Adrenal gland (tissue), 5 donors: Measurements from ENCODE around the gene FAM89B.

Experiments used
- POLR2A ChIP-seq, 2 donors: fragments of 450-650 bp; IDR thresholded peaks; one replicate each; pipeline ENCODE4 v1.6.1; 2017; ENCODE audit warnings: antibody characterized with exemption in 2 of 2, mild to moderate bottlenecking in 2 of 2, moderate library complexity in 1 of 2
- TF ChIP-seq, protein P1 (sequence below), 6 experiments: fragments of 450-650 bp in 4 of 6; fragments of 200-600 bp in 2 of 6; sonication (generic) in 1 of 6; IDR thresholded peaks; 1 replicate in 5 of 6; 2 replicates in 1 of 6; pipeline versions ENCODE4 v1.5.1 to v1.8.0; 2016 to 2021; ENCODE audit warnings: antibody characterized with exemption in 6 of 6, mild to moderate bottlenecking in 2 of 6, moderate library complexity in 1 of 6
- donor health status: DM: no; HTN: no; CAD: no.

DNA sequence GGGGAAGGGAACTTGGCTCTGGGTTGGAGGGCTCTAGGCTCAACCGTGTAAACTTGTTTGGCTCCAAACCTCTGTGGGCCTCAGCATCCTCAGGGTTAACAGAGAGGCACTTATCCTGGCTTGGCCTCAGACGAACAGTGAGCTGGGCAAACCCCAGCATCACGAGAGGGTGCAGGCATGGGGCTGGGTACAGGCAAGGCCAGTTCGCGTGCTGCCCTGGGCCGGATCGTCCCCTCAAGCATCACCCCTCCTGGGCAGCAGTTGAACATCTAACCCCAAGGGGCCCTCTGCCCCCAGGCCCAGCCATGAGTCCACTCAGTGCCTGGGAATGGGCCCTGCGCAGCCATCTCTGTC is 5.4 kb downstream of the FAM89B start:
- TF ChIP-seq, protein P1, sequence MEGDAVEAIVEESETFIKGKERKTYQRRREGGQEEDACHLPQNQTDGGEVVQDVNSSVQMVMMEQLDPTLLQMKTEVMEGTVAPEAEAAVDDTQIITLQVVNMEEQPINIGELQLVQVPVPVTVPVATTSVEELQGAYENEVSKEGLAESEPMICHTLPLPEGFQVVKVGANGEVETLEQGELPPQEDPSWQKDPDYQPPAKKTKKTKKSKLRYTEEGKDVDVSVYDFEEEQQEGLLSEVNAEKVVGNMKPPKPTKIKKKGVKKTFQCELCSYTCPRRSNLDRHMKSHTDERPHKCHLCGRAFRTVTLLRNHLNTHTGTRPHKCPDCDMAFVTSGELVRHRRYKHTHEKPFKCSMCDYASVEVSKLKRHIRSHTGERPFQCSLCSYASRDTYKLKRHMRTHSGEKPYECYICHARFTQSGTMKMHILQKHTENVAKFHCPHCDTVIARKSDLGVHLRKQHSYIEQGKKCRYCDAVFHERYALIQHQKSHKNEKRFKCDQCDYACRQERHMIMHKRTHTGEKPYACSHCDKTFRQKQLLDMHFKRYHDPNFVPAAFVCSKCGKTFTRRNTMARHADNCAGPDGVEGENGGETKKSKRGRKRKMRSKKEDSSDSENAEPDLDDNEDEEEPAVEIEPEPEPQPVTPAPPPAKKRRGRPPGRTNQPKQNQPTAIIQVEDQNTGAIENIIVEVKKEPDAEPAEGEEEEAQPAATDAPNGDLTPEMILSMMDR (IDR thresholded peaks at IDR 0.05) = no peak
- no peak for TF ChIP-seq POLR2A (IDR thresholded peaks at IDR 0.05)
